ENCODE measurements around the gene TSPEAR. TPM values are rescaled to one million over a fixed set of nuclear protein-coding genes. Genes with fewer than 3 reads are reported as not detected.

The TSPEAR gene
- polyA plus RNA-seq, 3 donors from 2014 or later, result not detected

DNA sequence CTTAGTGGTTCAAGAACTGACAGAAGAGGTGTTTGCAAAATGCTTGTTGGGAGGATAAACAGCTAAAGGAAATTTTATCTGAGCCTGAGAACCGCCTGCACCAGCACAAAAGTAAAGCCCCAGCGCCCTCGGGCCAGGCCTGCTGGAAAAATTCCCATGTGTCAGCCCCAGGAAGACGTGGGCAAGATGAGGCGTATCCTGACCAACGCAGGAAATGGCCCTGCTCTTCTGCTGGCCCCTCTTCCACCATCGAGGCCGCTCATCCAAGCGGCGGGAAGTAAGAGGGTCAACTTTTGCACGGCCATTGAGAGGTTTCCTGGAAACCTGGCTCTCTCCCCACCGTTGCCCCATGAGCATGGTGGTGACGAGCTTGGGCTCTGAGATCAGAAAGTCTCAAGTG is 216.4 kb downstream of the TSPEAR start:
- Mint-ChIP-seq H3K27me3 (ENCODE audit: low read depth in 3 of 3) (peaks cover 0 to 18% (median 9%) of the 10 kb centered on the region in 3 donors), H3K9me3 (peaks cover 0 to 17% (median 8%) of the 10 kb centered on the region in 6 donors), H3K4me1 (no peaks in the 10 kb centered on the region), H3K4me3 (no peak overlapping the region), H3K36me3 (peaks cover 0 to 4% (median 0%) of the 10 kb centered on the region in 3 donors), H3K27ac (no peak overlapping the region)
- no peak for DNase-seq

DNA sequence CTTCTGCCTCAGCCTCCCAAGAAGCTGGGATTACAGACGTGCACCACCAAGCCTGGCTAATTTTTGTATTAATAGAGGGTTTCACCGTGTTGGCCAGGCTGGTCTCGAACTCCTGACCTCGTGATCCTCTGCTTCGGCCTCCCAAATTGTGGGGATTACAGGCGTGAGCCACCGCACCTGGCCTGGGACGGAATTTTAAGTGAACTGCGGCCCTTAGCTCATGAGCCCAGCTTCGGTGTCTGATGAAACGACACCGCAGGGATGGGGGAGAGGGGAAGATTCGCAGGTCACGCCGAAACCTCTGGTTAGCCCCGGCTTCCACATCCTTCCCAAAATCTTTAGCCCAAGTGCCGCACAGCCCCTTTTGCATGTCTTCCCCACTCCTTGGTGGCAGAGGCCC is 217.0 kb downstream of the TSPEAR start:
- Mint-ChIP-seq H3K4me1 (no peaks in the 10 kb centered on the region), H3K27me3 (ENCODE audit: low read depth in 3 of 3) (peaks cover 0 to 19% (median 9%) of the 10 kb centered on the region in 3 donors)

DNA sequence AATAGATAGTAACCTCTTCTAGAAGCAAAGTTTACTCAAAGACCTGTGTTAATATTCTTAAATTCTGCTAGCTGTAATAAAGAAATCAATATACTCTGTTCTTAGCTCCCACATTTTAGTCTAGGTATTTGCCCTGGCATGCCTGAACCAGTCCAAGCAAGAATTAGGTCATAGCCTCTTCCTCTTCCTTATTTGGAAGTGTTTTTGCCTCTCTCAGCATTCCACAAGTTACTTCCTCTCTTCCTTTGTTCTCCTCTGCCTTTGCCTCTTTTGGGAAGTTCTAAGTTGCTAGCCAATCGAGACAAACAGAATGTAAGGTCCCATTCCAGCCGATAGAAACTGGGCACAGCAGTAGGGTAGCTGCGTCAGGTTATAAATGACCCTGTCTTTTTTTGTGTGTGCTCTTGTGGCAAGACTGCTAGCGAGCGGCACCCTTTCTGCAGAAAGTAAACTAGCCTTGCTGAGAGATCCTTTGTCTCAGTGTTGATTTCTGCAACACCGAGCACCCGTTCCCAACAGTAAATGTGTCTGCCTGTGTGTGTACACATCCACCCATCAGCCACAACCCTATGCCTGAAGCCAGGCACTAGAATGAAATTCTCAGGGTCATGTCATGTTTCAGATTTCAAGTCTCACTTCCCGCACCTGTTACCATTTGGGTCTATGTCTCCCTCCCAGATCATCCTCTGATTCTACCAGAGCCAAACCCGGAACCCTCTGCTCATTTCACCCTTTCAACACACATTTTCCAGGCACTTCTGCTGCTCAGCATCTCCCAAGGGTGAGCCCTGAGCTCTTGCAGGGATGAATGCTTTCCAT is 218.6 kb downstream of the TSPEAR start:
- no peak for DNase-seq
- Mint-ChIP-seq H3K36me3 (peaks cover 0 to 4% (median 0%) of the 10 kb centered on the region in 3 donors), H3K9me3 (peaks cover 0 to 17% (median 8%) of the 10 kb centered on the region in 6 donors), H3K4me3 (no peak overlapping the region), H3K27ac (no peak overlapping the region), H3K27me3 (ENCODE audit: low read depth in 3 of 3) (peaks cover 1 to 19% (median 10%) of the 10 kb centered on the region in 3 donors), H3K4me1 (no peaks in the 10 kb centered on the region)

More for the DNA sequence above, 217.0 kb downstream of the TSPEAR start:
- H3K9me3 Mint-ChIP-seq, result peaks cover 0 to 17% (median 8%) of the 10 kb centered on the region in 6 donors
- no peak for DNase-seq
- no peak overlapping the region for H3K4me3 Mint-ChIP-seq
- peaks cover 0 to 4% (median 0%) of the 10 kb centered on the region in 3 donors for H3K36me3 Mint-ChIP-seq
- H3K27ac Mint-ChIP-seq, result no peak overlapping the region

DNA sequence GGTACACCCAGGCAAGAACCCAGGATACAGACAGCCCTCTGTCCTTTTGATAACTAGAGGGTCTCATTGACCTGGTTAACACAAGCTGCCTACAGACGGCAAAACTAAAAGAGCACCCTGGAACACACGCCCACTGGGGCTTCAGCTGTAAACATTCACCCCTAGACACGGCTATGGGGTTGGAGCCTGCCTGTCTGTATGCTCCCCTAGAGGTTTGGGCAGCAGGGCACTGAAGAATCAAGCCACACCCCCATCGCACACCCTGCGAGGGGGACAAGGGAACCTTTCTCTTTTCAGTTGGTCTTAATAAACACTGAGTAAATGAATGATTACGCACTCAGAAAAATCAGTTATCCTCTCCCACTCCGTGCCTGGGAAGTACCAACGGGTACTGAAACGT is 220.6 kb downstream of the TSPEAR start:
- H3K27ac Mint-ChIP-seq, result no peak overlapping the region
- no peak overlapping the region for H3K4me3 Mint-ChIP-seq
- no peak for DNase-seq
- H3K27me3 Mint-ChIP-seq (ENCODE audit: low read depth in 3 of 3), result peaks cover 1 to 19% (median 8%) of the 10 kb centered on the region in 3 donors
- peaks cover 0 to 17% (median 8%) of the 10 kb centered on the region in 6 donors for H3K9me3 Mint-ChIP-seq
- H3K4me1 Mint-ChIP-seq, result peaks cover 0 to 2% of the 10 kb centered on the region in 2 donors
- H3K36me3 Mint-ChIP-seq, result peaks cover 0 to 4% (median 0%) of the 10 kb centered on the region in 3 donors

DNA sequence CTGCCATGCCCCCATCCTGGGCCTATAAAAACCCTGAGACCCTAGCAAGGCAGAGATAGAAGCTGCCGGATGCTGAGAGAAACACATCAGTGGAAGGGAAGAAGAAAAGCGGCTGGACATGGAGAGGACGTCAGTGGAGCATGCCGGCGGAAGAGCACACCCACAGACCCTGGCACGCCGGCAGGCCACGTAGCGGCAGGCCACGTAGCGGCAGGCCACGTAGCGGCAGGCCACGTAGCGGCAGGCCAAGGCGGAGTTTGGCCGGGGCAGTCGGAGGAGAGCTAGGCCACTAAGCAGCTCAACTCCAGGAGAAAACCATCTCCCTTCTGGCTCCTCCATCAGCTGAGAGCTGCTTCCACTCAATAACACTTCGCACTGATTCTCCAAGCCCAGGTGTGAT is 221.0 kb downstream of the TSPEAR start:
- DNase-seq, result no peak
- H3K4me1 Mint-ChIP-seq, result peaks cover 0 to 2% of the 10 kb centered on the region in 2 donors
- H3K4me3 Mint-ChIP-seq, result no peak overlapping the region
- peaks cover 0 to 17% (median 8%) of the 10 kb centered on the region in 6 donors for H3K9me3 Mint-ChIP-seq
- peaks cover 0 to 4% (median 0%) of the 10 kb centered on the region in 3 donors for H3K36me3 Mint-ChIP-seq
- H3K27me3 Mint-ChIP-seq (ENCODE audit: low read depth in 3 of 3), result peaks cover 1 to 18% (median 8%) of the 10 kb centered on the region in 3 donors
- no peak overlapping the region for H3K27ac Mint-ChIP-seq

DNA sequence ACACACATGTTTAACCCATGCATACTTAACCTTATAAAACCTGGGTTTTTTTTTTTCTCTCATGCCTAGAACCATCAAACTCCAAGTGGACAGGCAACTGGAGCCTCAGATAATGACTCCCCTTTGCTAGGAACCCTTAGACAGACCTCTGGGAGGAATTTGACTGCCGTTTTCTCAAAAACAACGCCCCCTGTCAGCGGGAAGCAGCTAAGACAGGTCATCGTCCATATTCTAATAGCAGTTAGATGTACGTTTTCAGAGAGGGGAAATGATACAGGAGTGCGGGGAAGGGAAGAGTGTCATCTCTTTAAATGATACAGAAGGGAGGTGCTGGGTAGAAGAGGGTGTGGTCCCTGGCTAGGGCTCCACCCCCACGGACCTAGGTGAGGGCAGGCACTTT is 221.4 kb downstream of the TSPEAR start:
- no peak for DNase-seq
- peaks cover 4 to 16% (median 8%) of the 10 kb centered on the region in 3 donors for H3K27me3 Mint-ChIP-seq (ENCODE audit: low read depth in 3 of 3)
- H3K4me1 Mint-ChIP-seq, result peaks cover 0 to 4% of the 10 kb centered on the region in 2 donors
- peaks cover 0 to 4% (median 0%) of the 10 kb centered on the region in 3 donors for H3K36me3 Mint-ChIP-seq
- peaks cover 0 to 17% (median 8%) of the 10 kb centered on the region in 6 donors for H3K9me3 Mint-ChIP-seq
- H3K4me3 Mint-ChIP-seq, result no peak overlapping the region
- H3K27ac Mint-ChIP-seq, result no peak overlapping the region

DNA sequence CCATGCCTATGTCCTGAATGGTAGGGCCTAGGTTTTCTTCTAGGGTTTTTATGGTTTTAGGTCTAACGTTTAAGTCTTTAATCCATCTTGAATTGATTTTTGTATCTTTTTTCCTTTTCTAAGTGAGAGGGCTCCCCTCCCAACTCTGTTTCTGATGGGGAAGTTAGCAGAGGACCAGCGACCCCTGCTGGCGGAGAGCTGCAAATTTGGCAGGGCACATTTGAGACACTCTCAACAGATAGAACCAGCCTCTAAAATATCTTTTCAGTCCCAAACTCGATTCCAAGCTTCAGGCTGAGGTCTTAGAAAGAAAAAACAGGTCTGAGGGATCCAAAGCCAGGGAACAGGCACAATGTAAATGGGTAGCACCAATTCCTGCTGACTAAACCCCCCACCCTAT is 223.5 kb downstream of the TSPEAR start:
- Mint-ChIP-seq H3K4me3 (no peak overlapping the region), H3K4me1 (peaks cover 0 to 4% of the 10 kb centered on the region in 2 donors), H3K27ac (no peak overlapping the region), H3K36me3 (no peaks in the 10 kb centered on the region), H3K9me3 (peaks cover 0 to 12% (median 4%) of the 10 kb centered on the region in 6 donors), H3K27me3 (ENCODE audit: low read depth in 3 of 3) (peaks cover 4 to 8% (median 6%) of the 10 kb centered on the region in 3 donors)
- DNase-seq, result peak; percentile 18 to 41 (median 30)

DNA sequence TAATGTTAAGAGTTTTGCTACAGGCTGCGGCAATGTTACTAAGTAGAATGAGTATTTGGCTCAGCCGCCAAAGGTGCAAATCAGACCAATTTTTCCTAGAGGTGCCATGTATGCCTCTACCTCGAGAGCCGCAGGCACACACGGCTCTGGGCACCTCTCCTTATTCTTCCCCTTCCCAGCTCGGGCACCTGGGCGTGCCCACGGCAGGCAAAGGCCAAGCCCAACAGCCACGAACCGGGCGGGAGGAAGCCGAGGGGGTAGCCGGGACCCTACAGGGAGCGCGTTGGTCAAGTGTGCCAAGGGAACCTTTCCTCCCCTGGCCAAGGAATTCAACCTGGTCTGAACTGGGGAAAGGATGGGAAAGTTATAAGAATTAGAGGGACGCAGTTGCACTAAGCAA is 225.1 kb downstream of the TSPEAR start:
- no peak for DNase-seq
- no peak overlapping the region for H3K4me3 Mint-ChIP-seq
- peaks cover 0 to 2% (median 0%) of the 10 kb centered on the region in 6 donors for H3K9me3 Mint-ChIP-seq
- peaks cover 0 to 4% of the 10 kb centered on the region in 2 donors for H3K4me1 Mint-ChIP-seq
- no peaks in the 10 kb centered on the region for H3K36me3 Mint-ChIP-seq
- peaks cover 4 to 5% (median 5%) of the 10 kb centered on the region in 3 donors for H3K27me3 Mint-ChIP-seq (ENCODE audit: low read depth in 3 of 3)
- no peak overlapping the region for H3K27ac Mint-ChIP-seq

DNA sequence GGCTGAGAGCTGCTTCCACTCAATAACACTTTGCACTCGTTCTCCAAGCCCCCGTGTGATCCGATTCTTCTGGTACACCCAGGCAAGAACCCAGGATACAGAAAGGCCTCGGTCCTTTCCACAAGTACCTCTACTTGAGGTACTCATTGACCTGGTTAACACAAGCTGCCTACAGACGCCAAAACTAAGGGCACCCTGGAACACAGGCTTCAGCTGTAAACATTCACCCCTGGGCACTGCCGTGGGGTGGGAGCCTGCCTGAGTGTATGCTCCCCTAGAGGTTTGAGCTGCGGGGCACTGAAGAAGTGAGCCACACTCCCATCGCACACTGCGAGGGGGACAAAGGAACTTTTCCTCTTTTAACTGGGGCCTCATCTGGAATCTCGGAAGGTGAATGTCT is 225.6 kb downstream of the TSPEAR start:
- Mint-ChIP-seq H3K27ac (no peak overlapping the region), H3K9me3 (peaks cover 0 to 2% (median 0%) of the 10 kb centered on the region in 6 donors), H3K36me3 (no peaks in the 10 kb centered on the region), H3K27me3 (ENCODE audit: low read depth in 3 of 3) (peaks cover 4 to 5% (median 5%) of the 10 kb centered on the region in 3 donors), H3K4me3 (peak overlapping the region in 3 of 5 donors; percentile 27 to 68 (median 54)), H3K4me1 (peaks cover 0 to 4% of the 10 kb centered on the region in 2 donors)
- no peak for DNase-seq

DNA sequence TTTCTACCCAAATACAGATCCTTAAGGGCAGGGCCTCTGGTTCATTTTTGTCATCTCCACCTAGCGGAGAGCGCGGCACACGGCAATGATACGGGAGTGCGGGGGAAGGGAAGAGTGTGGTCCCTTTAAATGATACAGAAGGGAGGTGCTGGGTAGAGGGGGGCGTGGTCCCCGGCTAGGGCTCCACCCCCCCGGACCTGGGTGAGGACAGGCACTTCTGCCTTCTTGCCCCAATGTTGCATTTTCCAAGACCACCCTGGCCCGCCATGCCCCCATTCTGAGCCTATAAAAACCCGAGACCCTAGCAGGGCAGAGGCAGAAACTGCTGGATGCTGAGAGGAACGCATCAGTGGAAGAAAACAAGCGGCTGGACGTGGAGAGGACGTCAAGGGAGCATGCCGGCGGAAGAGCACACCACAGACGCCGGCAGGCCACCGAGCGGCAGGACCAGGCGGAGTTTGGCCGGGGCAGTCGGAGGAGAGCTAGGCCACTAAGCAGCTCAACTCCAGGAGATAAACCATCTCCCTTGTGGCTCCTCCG is 226.0 kb downstream of the TSPEAR start:
- no peaks in the 10 kb centered on the region for H3K36me3 Mint-ChIP-seq
- H3K27me3 Mint-ChIP-seq (ENCODE audit: low read depth in 3 of 3), result peaks cover 4 to 5% (median 5%) of the 10 kb centered on the region in 3 donors
- peak in 2 of 3 donors; percentile 12 to 24 for DNase-seq
- peak overlapping the region in 3 of 5 donors; percentile 27 to 68 (median 52) for H3K4me3 Mint-ChIP-seq
- no peak overlapping the region for H3K27ac Mint-ChIP-seq
- peaks cover 0 to 4% of the 10 kb centered on the region in 2 donors for H3K4me1 Mint-ChIP-seq
- H3K9me3 Mint-ChIP-seq, result peaks cover 0 to 2% (median 0%) of the 10 kb centered on the region in 6 donors

DNA sequence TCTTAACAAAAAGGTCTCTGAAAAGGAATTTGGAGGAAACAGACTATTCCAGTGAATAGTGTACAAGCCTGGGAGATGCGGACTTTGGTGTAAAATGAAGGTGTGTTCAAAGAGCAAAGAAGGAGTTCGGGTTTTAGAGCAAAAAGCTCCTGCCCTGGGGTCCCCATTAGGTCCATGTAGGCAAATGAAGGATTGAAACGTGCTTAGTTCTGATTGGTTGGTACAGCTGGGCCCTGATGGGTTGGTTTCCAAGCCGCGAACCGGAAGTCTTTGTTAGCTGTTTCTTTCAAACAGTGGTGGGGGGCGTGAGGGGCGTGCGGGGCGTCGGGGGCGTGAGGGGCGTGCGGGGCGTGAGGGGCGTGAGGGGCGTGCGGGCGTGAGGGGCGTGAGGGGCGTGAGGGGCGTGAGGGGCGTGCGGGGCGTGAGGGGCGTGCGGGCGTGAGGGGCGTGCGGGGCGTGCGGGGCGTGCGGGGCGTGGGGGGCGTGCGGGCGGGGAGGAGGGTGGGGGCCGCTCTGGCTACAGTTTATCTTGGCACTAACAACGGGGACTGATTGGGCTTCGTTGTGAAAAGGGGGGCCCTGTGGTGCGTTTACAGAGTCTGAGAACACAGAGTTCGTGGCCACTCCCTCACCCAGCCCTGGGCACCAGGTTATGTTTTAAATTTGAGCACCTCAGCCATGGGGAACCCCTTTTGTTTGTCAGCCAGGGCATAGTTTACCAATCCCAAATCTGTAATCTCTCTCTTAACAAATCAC is 226.7 kb downstream of the TSPEAR start:
- Mint-ChIP-seq H3K36me3 (no peaks in the 10 kb centered on the region), H3K9me3 (peaks cover 0 to 2% (median 0%) of the 10 kb centered on the region in 6 donors), H3K27me3 (ENCODE audit: low read depth in 3 of 3) (peaks cover 0 to 5% (median 4%) of the 10 kb centered on the region in 3 donors), H3K27ac (no peak overlapping the region), H3K4me3 (peak overlapping the region in 1 of 5 donors; percentile 27), H3K4me1 (peaks cover 0 to 4% of the 10 kb centered on the region in 2 donors)
- DNase-seq, result no peak

DNA sequence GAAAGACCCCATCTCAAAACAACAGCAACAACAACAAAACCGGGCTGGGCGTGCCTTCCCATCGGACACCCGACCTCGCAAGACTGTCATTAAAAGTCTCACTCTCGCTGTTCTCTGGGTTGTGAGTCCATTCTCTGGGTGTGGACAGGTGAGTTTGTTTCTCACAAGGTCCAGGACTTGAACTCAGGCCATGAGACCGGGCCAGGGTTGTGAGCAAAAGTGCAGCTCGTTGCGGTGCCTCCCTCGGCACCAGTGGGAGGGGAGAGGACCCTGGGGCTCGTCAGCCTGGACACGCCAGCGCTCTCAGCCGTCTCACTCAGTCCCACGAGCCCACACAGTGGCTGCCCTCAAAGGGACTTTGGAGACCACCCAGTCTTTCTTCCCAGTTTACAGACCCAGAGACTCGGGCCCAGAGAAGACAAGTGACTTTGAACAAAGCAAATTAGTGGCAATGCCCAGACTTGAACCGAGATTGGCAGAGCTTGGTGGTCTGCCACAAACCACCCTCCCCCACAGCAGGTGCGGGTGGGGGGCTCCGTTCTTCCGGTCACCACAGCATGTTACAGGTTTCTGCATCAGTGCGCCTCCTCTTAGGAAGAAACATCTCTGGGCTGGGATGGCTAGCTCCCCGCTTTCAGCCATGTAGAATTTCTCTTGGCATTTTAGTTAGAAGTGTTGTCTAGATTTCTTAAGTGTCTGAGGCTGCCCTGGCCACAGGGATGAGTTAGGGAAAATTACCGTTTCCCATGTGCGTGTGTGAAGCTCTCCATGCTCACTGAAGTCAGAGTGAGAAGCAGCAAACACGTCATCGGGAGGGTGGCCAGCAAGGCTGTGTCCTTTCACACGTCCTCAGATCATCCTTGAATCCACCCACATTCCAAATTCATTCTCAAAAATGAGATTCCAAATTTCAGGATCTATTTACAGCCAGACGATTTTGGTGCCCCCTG is 227.8 kb downstream of the TSPEAR start:
- H3K27me3 Mint-ChIP-seq (ENCODE audit: low read depth in 3 of 3), result peaks cover 0 to 5% (median 4%) of the 10 kb centered on the region in 3 donors
- H3K4me3 Mint-ChIP-seq, result no peak overlapping the region
- H3K36me3 Mint-ChIP-seq, result no peaks in the 10 kb centered on the region
- no peak overlapping the region for H3K27ac Mint-ChIP-seq
- no peak for DNase-seq
- peaks cover 0 to 6% of the 10 kb centered on the region in 2 donors for H3K4me1 Mint-ChIP-seq
- peaks cover 0 to 2% (median 0%) of the 10 kb centered on the region in 6 donors for H3K9me3 Mint-ChIP-seq
